H1 (cell line): ENCODE results near the gene ATP5F1A. TPM values are rescaled to one million over a fixed set of nuclear protein-coding genes. Genes with fewer than 3 reads are reported as not detected.

ENCODE experiments used
- CBX5 ChIP-seq: fragments of 300-800, 300-1000 bp; sonication (generic); IDR thresholded peaks from 2 replicates; pipeline ENCODE4 v1.7.1; 2016; ENCODE audit warnings: antibody characterized with exemption, low read length, low read depth
- CBX8 ChIP-seq: fragments of 300-800, 300-1000 bp; sonication (generic); IDR thresholded peaks from 2 replicates; pipeline ENCODE4 v1.7.1; 2016; ENCODE audit warnings: low read depth, low read length, borderline replicate concordance
- EP300 ChIP-seq, 2 experiments: IDR thresholded peaks; 1 replicate in 1 of 2; 2 replicates in 1 of 2; pipeline ENCODE4 v1.6.1; 2011 to 2012; ENCODE audit warnings: low read depth in 2 of 2, low read length in 2 of 2, mild to moderate bottlenecking in 2 of 2, borderline replicate concordance in 1 of 2, inconsistent platforms in 1 of 2, moderate library complexity in 1 of 2
- GABPA ChIP-seq: IDR thresholded peaks from 2 replicates; pipeline ENCODE4 v1.6.1; 2011; ENCODE audit warnings: mild to moderate bottlenecking, low read length, moderate library complexity, borderline replicate concordance; ENCODE audit not compliant: insufficient read depth
- JUN ChIP-seq: IDR thresholded peaks from 2 replicates; pipeline ENCODE4 v1.6.1; 2011; ENCODE audit warnings: low read depth, mild to moderate bottlenecking, improper control_type of control experiment, low read length
- NRF1 ChIP-seq: IDR thresholded peaks from 2 replicates; pipeline ENCODE4 v1.6.1; 2011; ENCODE audit warnings: mild to moderate bottlenecking, low read depth, low read length, improper control_type of control experiment
- RAD21 ChIP-seq, 2 experiments: IDR thresholded peaks in 1 of 2; conservative IDR thresholded peaks in 1 of 2; 2 replicates each; pipeline ENCODE4 v1.6.1; 2011; ENCODE audit warnings: low read depth in 2 of 2, low read length in 2 of 2, improper control_type of control experiment in 1 of 2, inconsistent platforms in 1 of 2, mild to moderate bottlenecking in 1 of 2, moderate library complexity in 1 of 2
- TBP ChIP-seq: IDR thresholded peaks from 2 replicates; pipeline ENCODE4 v1.6.1; 2011; ENCODE audit warnings: low read depth, low read length, improper control_type of control experiment
- polyA plus RNA-seq, 7 experiments: library from polyadenylated mRNA; depleted of rRNA in 3 of 7; stranded (reverse) in 5 of 7; unstranded in 2 of 7; fragments of >200 nt in 5 of 7; fragments of 200-250 nt in 2 of 7; gene quantifications; 1 replicate in 5 of 7; 2 replicates in 1 of 7; 4 replicates in 1 of 7; pipeline versions ENCODE4 v1.2.1 to v1.2.3, GENCODE V29; 2011 to 2013; ENCODE audit warnings: missing spikeins in 2 of 7, mixed read lengths in 2 of 7
- total RNA-seq: library from RNA; stranded (reverse); fragmentation: NEBNext Ultra II Directional; extraction: Animal tissue kit (Norgen Biotek cat#: 25700); gene quantifications from 2 replicates; pipeline ENCODE4 v1.2.1, GENCODE V29; 2021
- TF ChIP-seq, protein P1 (sequence below): fragments of 300-600 bp; sonication (generic); IDR thresholded peaks from 2 replicates; pipeline ENCODE4 v1.7.1; 2012; ENCODE audit warnings: low read length, moderate library complexity, mild to moderate bottlenecking, inconsistent platforms; ENCODE audit not compliant: insufficient replicate concordance

Gene ATP5F1A
- total and polyA plus RNA-seq, 2 of the 8 experiments (the other 6 are each of a cell fraction or from before 2014, with no cell fraction given): 685 to 970 TPM

DNA sequence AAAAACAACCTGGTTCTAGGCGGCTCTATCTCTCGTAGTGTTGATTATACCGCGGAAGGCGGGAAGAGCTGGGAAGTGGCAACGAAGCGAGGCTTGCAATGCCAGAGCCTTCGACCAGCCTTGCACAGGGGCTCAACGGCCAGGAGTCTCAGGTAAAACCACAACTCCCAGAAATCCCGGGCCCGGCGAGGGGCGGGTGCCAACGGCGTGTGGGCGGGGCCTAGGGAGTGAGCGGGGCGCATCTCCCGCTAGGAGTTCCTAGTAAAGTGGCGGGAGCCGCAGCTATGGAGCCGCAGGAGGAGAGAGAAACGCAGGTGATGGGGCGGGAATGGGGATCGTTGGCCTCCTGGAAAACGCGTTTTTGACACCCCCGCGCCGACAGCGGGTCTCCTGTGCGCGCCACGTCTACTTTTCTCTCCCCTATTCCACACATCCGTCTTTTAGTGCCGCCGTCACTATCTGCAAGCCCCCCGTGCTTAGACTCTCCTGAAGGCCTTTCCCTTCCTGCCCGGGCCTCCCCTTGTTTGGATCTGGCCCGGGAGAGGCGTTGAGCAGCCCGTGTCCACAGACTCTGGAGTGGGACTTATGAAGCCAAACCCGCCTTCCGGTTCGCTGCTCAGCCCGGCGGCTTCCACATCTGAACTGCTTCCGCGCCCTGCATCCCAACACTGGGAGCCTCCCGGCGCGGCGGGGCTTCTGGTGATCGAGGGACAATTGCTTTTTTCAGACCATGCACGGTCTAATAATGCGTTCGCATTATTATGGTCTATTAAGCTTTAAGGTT, 6.2 kb upstream of the ATP5F1A start, which contains the start of gene HAUS1 (continued):
- TF ChIP-seq RAD21 (IDR thresholded peaks at IDR 0.05 in 1 of 2, conservative IDR thresholded peaks at IDR 0.05 in 1 of 2; ENCODE audit: low read depth in 2 of 2, low read length in 2 of 2) (no peak), CBX8 (no peak), EP300 (IDR thresholded peaks at IDR 0.05; ENCODE audit: borderline replicate concordance in 1 of 2, low read depth in 2 of 2, low read length in 2 of 2) (no peak), JUN (no peak), GABPA (no peak), NRF1 (no peak), CBX5 (no peak), TBP (peak; percentile 83)
- TF ChIP-seq, protein P1, sequence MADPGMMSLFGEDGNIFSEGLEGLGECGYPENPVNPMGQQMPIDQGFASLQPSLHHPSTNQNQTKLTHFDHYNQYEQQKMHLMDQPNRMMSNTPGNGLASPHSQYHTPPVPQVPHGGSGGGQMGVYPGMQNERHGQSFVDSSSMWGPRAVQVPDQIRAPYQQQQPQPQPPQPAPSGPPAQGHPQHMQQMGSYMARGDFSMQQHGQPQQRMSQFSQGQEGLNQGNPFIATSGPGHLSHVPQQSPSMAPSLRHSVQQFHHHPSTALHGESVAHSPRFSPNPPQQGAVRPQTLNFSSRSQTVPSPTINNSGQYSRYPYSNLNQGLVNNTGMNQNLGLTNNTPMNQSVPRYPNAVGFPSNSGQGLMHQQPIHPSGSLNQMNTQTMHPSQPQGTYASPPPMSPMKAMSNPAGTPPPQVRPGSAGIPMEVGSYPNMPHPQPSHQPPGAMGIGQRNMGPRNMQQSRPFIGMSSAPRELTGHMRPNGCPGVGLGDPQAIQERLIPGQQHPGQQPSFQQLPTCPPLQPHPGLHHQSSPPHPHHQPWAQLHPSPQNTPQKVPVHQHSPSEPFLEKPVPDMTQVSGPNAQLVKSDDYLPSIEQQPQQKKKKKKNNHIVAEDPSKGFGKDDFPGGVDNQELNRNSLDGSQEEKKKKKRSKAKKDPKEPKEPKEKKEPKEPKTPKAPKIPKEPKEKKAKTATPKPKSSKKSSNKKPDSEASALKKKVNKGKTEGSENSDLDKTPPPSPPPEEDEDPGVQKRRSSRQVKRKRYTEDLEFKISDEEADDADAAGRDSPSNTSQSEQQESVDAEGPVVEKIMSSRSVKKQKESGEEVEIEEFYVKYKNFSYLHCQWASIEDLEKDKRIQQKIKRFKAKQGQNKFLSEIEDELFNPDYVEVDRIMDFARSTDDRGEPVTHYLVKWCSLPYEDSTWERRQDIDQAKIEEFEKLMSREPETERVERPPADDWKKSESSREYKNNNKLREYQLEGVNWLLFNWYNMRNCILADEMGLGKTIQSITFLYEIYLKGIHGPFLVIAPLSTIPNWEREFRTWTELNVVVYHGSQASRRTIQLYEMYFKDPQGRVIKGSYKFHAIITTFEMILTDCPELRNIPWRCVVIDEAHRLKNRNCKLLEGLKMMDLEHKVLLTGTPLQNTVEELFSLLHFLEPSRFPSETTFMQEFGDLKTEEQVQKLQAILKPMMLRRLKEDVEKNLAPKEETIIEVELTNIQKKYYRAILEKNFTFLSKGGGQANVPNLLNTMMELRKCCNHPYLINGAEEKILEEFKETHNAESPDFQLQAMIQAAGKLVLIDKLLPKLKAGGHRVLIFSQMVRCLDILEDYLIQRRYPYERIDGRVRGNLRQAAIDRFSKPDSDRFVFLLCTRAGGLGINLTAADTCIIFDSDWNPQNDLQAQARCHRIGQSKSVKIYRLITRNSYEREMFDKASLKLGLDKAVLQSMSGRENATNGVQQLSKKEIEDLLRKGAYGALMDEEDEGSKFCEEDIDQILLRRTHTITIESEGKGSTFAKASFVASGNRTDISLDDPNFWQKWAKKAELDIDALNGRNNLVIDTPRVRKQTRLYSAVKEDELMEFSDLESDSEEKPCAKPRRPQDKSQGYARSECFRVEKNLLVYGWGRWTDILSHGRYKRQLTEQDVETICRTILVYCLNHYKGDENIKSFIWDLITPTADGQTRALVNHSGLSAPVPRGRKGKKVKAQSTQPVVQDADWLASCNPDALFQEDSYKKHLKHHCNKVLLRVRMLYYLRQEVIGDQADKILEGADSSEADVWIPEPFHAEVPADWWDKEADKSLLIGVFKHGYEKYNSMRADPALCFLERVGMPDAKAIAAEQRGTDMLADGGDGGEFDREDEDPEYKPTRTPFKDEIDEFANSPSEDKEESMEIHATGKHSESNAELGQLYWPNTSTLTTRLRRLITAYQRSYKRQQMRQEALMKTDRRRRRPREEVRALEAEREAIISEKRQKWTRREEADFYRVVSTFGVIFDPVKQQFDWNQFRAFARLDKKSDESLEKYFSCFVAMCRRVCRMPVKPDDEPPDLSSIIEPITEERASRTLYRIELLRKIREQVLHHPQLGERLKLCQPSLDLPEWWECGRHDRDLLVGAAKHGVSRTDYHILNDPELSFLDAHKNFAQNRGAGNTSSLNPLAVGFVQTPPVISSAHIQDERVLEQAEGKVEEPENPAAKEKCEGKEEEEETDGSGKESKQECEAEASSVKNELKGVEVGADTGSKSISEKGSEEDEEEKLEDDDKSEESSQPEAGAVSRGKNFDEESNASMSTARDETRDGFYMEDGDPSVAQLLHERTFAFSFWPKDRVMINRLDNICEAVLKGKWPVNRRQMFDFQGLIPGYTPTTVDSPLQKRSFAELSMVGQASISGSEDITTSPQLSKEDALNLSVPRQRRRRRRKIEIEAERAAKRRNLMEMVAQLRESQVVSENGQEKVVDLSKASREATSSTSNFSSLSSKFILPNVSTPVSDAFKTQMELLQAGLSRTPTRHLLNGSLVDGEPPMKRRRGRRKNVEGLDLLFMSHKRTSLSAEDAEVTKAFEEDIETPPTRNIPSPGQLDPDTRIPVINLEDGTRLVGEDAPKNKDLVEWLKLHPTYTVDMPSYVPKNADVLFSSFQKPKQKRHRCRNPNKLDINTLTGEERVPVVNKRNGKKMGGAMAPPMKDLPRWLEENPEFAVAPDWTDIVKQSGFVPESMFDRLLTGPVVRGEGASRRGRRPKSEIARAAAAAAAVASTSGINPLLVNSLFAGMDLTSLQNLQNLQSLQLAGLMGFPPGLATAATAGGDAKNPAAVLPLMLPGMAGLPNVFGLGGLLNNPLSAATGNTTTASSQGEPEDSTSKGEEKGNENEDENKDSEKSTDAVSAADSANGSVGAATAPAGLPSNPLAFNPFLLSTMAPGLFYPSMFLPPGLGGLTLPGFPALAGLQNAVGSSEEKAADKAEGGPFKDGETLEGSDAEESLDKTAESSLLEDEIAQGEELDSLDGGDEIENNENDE: no peak
